Body of pancreas (tissue), 4 donors: Measurements from ENCODE around the gene LTBP2. TPM values are rescaled to one million over a fixed set of nuclear protein-coding genes. Genes with fewer than 3 reads are reported as not detected.
A peak's percentile ranks its signal among the peaks of the same experiment; 100 is the strongest.

Experiments used
- ATAC-seq: fragments of 150-250 bp; one replicate; pipeline ENCODE4 v1.9.1; 2016
- DNase-seq, 4 donors: peaks; one replicate each; pipeline ENCODE4 v3.0.0-alpha.2; 2019
- H3K27ac ChIP-seq, 4 donors: fragments of 200-600 bp; sonication (generic); 1 replicate in 3 of 4; 2 replicates in 1 of 4; pipeline versions ENCODE4 v1.5.1 to v1.6.1; 2016 to 2019; ENCODE audit warnings: mild to moderate bottlenecking in 1 of 4, mixed read lengths in 1 of 4, moderate library complexity in 1 of 4
- H3K27me3 ChIP-seq, 2 donors: fragments of 200-600 bp; sonication (generic); one replicate each; pipeline ENCODE4 v1.6.0; 2016; ENCODE audit warnings: mild to moderate bottlenecking in 1 of 2
- H3K36me3 ChIP-seq, 2 donors: fragments of 200-600 bp; sonication (generic); replicated peaks in 1 of 2; 2 replicates each; pipeline ENCODE4 v1.5.1; 2016; ENCODE audit warnings: low read depth in 2 of 2; ENCODE audit not compliant: insufficient read depth in 1 of 2
- H3K4me1 ChIP-seq: fragments of 200-600 bp; sonication (generic); one replicate; pipeline ENCODE4 v1.6.0; 2016
- H3K4me3 ChIP-seq, 2 donors: fragments of 200-600 bp; sonication (generic); 1 replicate in 1 of 2; 2 replicates in 1 of 2; pipeline ENCODE4 v1.5.1; 2016 to 2019
- H3K9me3 ChIP-seq, 3 donors: fragments of 200-600 bp; sonication (generic); 1 replicate in 2 of 3; 2 replicates in 1 of 3; pipeline ENCODE4 v1.5.1; 2016
- POLR2A ChIP-seq, 3 donors: fragments of 450-650 bp; IDR thresholded peaks; one replicate each; pipeline ENCODE4 v1.6.1; 2016; ENCODE audit warnings: antibody characterized with exemption in 3 of 3, mild to moderate bottlenecking in 2 of 3
- WGBS, 2 donors: methylation state at CpG; one replicate each; pipeline ENCODE4 v1.1.5; 2017; 5-methylcytosine and 5-hydroxymethylcytosine counted together
- intact Hi-C: fragments of 100-400 bp; cut with DNase I; formaldehyde crosslinking; loops from one replicate; pipeline ENCODE4 v1.15.1; 2023
- total RNA-seq, 2 donors: library from RNA; depleted of rRNA; stranded (reverse); fragments of >200 nt; gene quantifications; one replicate each; pipeline ENCODE4 v1.1.0, GENCODE V29; 2016
- TF ChIP-seq, protein P1 (sequence below), 7 experiments: fragments of 450-650 bp in 4 of 7; fragments of 200-600 bp in 3 of 7; sonication (generic) in 3 of 7; IDR thresholded peaks; one replicate each; pipeline ENCODE4 v1.5.1; 2016 to 2019; ENCODE audit warnings: antibody characterized with exemption in 7 of 7

LTBP2 gene
- total RNA-seq, 2 donors from 2014 or later = 15.8 to 20.4 TPM

DNA sequence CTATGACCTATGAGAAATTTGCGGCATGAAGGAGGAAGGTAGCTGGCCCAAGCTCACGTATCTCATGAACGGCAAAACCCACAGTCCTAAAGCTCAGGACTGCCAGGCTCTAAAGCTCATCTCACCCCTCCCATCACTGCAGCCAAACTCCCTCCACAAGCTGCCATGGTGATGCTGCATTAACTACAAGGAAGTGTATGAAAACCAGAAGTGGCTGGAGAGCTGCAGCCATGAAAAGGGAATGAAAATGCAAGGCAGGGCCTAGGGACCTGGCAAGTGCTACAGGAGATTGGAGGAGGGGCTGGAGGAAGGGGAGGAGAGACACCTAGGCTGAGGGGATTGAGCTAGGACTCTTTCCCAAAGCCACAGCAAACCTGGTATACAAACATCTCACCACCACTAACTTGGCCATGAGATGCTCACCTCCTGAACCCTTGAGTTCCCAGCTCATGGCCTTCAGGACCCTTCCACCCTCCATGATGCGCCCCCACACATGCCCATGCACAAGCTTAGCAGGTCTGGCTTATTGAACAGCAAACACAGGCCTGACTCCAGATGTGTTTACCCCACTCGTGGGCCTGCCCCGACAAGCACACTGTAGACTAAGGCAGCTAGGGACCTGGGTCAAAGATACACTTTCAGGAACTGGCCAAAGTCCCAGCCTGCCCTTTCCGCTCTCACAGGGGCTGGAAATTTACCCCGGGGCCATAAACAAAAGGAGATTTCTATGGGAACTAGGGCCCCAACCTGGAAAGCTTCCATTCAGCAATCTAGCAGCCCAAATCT, 42.0 kb downstream of the LTBP2 start:
- WGBS, 2 donors = 60 to 62% methylated on average over 7 to 8 of the region's 8 CpGs
- TF ChIP-seq, protein P1, sequence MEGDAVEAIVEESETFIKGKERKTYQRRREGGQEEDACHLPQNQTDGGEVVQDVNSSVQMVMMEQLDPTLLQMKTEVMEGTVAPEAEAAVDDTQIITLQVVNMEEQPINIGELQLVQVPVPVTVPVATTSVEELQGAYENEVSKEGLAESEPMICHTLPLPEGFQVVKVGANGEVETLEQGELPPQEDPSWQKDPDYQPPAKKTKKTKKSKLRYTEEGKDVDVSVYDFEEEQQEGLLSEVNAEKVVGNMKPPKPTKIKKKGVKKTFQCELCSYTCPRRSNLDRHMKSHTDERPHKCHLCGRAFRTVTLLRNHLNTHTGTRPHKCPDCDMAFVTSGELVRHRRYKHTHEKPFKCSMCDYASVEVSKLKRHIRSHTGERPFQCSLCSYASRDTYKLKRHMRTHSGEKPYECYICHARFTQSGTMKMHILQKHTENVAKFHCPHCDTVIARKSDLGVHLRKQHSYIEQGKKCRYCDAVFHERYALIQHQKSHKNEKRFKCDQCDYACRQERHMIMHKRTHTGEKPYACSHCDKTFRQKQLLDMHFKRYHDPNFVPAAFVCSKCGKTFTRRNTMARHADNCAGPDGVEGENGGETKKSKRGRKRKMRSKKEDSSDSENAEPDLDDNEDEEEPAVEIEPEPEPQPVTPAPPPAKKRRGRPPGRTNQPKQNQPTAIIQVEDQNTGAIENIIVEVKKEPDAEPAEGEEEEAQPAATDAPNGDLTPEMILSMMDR (IDR thresholded peaks at IDR 0.05) = no peak
- no peak for TF ChIP-seq POLR2A (IDR thresholded peaks at IDR 0.05)
- no peaks in the 10 kb centered on the region for H3K27me3 ChIP-seq
- no peaks in the 10 kb centered on the region for H3K9me3 ChIP-seq
- no peak overlapping the region for H3K4me3 ChIP-seq
- H3K4me1 ChIP-seq = no peaks in the 10 kb centered on the region
- intact Hi-C loops = no loop called here
- H3K27ac ChIP-seq = no peak overlapping the region
- H3K36me3 ChIP-seq = no peaks in the 10 kb centered on the region
- no peak for DNase-seq
- no peak for ATAC-seq

DNA sequence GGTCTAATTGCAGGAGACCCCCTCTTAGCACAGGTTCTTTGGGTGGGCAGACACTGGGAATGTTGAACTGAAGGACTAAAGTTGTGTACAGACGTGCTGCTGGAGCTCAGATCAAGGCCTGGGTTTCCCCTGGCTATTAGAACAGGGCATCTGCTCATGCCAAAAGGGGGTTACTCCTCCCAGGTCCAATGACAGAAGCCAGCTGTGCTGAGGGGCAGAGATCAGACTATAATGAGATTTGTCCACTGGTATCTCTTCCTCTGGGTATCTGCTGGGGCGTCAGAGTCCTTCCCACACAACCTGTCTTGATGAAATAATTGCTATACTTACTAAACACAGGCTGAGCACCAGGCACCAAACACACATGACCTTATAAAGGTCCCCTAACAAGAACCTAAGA, 42.6 kb downstream of the LTBP2 start:
- Histone ChIP-seq H3K4me1 (no peaks in the 10 kb centered on the region), H3K27me3 (no peaks in the 10 kb centered on the region), H3K27ac (no peak overlapping the region), H3K9me3 (no peaks in the 10 kb centered on the region), H3K36me3 (no peaks in the 10 kb centered on the region), H3K4me3 (no peak overlapping the region)
- 87% methylated on average over 2 of the region's 2 CpGs for WGBS, 2 donors
- ATAC-seq = no peak
- TF ChIP-seq POLR2A (IDR thresholded peaks at IDR 0.05) = no peak
- TF ChIP-seq, protein P1 (IDR thresholded peaks at IDR 0.05) = no peak
- DNase-seq = no peak
- intact Hi-C loops = no loop called here

DNA sequence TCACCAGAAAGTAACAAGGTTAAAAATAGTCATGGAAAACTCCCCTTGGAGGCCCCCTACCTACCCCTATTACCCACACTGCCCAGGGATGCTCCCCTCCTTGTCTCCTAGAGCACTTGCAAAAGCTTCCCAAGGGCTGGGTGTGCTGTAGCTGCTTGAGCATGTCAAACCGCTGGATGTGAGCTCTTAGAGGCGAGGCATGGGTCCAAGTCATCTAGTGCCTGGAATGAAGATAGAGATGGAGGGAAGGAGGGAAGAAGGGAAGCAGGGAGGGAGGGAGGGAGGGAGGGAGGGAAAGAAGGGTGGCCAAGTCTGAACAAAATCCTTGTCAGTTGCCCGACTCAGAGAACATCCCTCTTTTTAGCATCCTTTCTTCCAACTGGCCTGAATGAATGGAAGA, 43.1 kb downstream of the LTBP2 start:
- TF ChIP-seq, protein P1 (IDR thresholded peaks at IDR 0.05) = no peak
- no peak for TF ChIP-seq POLR2A (IDR thresholded peaks at IDR 0.05)
- Histone ChIP-seq H3K4me3 (no peak overlapping the region), H3K27me3 (no peaks in the 10 kb centered on the region), H3K27ac (no peak overlapping the region), H3K4me1 (no peaks in the 10 kb centered on the region), H3K36me3 (no peaks in the 10 kb centered on the region), H3K9me3 (no peaks in the 10 kb centered on the region)
- WGBS, 2 donors = 89 to 91% methylated on average over 3 of the region's 3 CpGs
- no peak for ATAC-seq
- peak in 1 of 4 donors; percentile 38 for DNase-seq
- intact Hi-C loops = no loop called here

DNA sequence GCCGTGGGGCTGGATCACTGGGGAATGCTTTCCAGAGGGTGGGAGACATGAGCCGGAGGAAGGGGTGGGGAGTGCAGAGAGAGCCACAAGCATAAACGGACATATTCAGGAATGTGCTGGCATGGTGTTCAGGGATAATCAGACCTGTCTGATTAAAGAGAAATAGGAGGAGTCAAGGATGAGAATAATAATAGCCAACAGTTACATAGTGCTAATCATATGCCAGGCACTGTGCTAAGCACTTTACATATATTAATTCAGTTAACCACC, 43.7 kb downstream of the LTBP2 start:
- ATAC-seq = no peak
- H3K9me3 ChIP-seq = no peaks in the 10 kb centered on the region
- no peak overlapping the region for H3K4me3 ChIP-seq
- intact Hi-C loops = no loop called here
- no peaks in the 10 kb centered on the region for H3K27me3 ChIP-seq
- 60 to 82% methylated on average over 3 of the region's 3 CpGs for WGBS, 2 donors
- DNase-seq = no peak
- H3K4me1 ChIP-seq = no peaks in the 10 kb centered on the region
- no peak overlapping the region for H3K27ac ChIP-seq
- H3K36me3 ChIP-seq = no peaks in the 10 kb centered on the region
- TF ChIP-seq, protein P1 (IDR thresholded peaks at IDR 0.05) = no peak
- TF ChIP-seq POLR2A (IDR thresholded peaks at IDR 0.05) = no peak
